IPS-NIHi11 (cell line): ENCODE data around the gene VAX1.
"Not testable (repeated sequence)": the region's sequence is repeated elsewhere in the genome, so short reads cannot be mapped to it uniquely, and the experiment has no call there.

ENCODE experiments used
- DNase-seq: peaks from one replicate; pipeline ENCODE4 v3.0.0; 2012; ENCODE audit warnings: mixed read lengths, low spot score

VAX1 gene

DNA sequence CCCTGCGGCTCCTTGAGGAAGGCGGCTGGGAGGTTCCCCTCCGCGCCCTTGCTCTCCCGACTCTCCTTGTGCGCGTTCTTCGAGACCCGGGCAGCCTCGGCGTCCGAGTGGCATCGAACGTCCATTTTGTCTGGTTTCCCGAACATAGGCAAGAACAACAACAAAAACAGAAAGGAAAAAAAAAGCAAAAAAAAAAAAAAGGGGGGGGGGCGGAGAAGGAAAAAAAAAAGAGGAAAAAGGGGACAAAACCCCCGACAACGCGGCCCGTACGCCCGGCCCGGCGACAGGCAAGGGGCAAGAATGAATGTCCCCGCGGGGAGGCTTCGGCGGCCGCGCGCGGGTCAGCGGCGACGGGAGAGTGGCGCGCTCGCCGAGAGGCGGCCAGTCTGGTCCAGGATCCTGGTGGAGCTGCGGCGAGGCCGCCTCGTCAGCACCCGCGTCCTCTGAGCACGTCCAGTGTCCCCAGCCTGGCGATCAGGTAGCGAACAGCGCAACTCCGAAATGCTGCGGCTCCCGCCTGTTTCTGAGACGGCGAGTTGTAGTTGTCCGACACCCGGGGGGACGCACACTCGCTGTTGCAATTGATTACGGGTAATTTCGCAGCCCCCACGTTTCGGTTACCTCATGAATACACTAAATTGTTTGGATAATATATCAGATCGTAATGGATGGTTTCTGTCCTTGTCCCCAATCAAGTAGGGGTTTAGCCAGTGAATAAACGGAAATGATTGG, at the start of gene VAX1:
TSS of gene VAX1 (minus strand) at position 360 of the 732 bp plus-strand sequence. CDS start at position 146, 214 bp downstream.
- peak; percentile 65 for DNase-seq

DNA sequence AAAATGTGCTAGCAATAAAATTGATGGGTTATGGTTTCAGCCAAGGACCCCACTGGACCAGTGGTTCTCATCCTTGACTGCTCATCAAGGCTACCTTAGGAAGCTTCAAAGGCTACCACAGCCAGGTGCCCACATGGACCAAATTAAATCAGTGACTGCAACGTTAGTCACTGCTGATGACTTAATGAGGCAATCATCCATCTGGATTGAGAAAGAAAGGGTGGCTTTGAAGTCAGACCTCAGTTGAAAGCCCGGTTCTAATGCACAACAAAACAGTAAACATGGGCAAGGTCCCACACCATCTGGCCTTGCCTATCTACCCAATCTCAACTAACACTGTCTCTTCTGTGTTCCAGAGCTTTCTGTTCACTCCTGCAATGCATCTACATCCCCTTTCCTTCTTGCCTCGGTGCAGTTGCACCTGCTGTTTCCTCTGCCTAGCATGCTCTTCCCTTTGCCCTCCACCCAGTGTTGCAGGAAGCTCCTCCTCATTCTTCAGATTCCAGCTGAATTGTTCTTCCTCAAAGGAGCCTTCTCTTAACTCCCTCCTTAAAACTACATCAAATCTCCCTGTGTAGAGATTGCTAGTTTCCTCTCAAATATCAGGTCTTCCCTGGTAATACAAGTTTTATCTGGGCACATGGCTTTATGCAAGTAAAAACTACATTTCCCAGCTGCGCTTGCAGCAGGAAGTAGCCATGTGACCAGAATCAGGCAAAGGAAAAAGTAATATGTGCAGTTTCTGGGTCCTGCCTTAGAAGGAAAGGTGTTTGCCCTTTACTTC, 49.0 kb upstream of the VAX1 start:
- DNase-seq, result peak; percentile 51

DNA sequence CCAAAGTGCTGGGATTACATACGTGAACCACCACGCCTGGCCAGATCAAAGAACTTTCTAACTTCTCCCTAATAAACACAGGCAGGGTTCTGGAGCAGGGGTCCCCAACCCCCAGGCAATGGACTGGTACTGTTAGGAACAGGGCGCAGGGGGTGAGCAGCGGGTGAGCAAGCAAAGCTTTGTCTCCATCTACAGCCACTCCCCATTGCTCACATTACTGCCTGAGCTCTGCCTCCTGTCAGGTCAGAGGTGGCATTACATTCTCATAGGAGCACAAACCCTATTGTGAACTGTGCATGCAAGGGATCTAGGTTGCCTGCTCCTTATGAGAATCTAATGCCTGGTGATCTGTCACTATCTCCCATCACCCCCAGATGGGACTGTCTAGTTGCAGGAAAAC, 47.7 kb upstream of the VAX1 start:
- DNase-seq, result not testable (repeated sequence)

DNA sequence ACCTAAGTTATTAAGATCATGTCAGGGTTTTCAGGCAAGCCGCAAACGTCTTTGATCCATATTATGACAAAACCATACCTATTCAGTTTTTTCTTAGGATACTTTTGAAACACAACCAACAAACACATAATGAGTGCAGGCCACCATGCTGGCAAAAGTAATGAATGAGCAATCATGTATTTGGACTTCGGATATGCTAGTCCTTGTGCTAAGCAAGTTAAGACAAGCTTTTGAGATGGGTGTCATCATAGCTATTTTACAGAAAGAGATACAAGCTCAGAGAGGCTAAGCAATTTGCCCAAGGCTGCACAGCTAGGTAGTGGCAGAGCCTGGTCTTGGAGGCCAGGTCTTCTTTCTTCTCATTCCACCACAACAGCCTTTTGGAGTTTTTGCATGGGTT, 46.8 kb upstream of the VAX1 start:
- no peak for DNase-seq

GRCh38 chr10:117184296-117184695, 46.2 kb upstream of the VAX1 start:
- no peak for DNase-seq

DNA sequence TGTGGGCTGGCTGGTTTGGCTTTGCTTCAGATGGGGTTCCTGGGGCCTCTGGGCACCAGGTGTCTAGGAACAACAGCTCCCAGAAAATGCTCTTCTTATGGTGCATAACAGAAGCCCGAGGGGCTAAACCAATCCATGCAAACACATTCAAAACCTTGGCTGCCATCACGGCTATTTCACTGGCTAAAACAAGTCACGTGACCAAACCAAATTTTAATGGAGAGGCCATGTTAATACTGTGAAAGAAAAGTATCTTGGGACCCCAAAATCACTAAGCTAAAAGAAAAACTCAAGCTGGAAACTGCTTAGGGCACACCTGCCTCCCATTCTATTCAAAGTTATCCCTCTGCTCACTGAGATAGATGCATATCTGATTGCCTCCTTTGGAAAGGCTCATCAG, 40.1 kb upstream of the VAX1 start:
- no peak for DNase-seq

DNA sequence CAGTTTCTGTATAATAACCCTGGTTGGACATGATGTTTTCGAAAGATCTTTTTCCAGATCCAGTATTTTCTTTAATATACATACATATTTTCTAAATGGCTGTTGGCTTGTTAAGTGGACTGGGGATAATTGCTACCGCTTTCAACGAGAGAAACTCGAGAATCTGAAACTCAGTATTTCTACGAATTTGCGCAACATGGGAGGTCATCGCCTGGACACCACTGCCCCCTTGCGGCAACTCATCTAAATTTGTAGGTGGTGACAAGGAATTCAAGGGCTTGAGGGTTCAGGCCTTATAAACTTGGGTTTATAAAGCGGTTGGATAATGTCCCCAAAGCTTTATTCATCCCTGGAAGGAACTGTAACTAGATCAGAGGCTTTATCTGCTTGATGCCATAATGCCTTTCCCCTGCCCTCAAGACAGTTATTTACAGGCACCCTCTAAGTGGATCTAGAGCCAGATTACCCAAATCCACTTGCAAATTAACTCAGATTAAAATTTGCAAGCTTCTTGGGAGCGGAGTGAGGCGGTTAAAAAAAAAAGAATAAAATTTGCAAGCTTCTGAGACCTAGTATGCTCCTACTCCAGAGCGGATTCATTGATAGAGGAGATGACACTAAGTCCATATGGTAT, 37.9 kb upstream of the VAX1 start:
- peak; percentile 71 for DNase-seq

DNA sequence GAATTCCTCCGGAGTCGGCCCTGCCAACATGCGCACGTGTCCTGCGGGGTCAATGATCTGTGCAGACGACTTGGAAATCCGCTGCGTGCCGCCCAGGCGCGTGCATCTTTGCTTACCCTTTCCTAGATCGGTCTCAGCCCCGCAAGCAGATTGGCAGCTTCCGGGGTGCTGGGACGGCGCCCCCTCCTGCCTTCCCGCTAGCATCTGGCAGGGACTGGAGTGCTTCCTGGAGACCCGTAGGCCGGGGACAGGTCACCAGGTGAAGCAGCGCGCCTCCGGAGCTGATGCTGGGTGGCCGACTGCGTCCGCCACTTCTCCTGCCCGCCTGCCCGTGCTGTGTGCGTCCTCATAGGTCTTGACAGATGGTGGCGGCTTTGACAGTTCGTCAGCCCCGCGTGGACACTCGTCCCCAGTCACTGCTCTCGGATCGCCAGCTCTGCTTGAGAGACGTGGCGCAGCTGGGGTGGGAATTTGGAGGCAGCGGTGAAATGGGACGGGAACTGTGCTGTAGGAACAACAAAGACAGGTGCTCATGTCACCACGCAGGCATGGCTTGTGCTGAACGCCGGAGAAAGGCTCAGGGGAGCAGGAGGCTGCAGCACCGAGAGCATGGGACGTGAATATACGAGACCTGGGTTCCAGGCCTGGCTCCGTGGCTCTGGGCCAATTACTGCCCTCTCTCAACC, 37.3 kb upstream of the VAX1 start:
- peak; percentile 38 for DNase-seq

DNA sequence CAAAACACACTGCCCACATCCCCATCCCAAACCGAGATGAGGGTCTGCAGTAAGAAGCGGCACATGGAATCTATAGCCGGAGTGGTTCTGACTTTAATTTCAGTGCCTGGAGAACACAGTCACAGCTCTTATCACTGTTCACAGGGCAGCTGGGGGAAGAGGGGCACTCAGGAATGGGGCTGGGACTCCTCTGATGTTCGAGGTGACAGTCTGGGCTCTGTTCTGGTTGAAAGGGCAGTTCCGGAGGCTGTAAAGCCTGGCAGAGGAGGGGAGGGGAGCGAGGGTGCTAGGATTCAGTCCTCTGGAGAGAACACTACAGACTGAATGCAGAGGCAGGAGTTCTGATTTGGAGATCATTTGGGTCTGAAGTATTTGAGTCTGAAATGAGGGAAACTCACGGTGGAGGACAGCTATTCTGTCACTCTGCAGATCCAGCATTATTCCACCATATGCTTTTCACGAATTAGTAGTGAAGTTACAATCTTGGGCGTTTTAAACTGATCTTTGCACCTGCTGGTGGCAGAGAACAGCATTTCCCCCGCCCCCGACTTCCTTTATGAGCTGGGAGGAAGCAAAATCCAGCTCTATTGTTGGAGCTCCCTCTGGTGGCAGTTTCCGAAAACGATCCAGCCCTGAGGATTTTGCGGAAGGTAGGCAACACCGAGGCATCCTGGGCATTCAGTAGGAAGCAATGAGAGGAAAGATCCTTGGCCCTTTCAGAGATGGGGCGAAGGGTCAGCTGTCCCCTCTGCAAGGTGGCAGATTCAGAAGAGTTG, 36.6 kb upstream of the VAX1 start:
- DNase-seq, result peak; percentile 82

GRCh38 chr10:117170244-117170643, 32.2 kb upstream of the VAX1 start:
- DNase-seq, result peak; percentile 34

DNA sequence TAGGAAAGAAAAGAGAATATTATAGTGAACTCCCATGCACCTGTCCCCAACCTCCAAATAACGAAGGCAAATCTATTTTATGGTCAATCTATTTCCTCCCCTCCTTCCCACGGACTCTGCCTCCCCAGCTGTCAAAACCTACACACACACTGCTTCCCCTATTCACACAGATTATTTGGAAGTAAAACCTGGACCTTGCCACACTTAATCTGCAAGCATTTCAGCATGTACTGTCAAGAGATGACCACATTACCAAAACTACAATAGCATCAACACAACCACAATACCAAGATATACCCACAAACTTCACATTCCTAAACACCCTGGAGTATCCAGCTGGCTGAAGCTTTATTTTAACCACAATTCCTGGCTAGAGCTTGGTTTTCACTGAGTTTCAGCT, 31.4 kb upstream of the VAX1 start:
- DNase-seq, result no peak

- DNase-seq, result peak; percentile 23
Observed at GRCh38 chr10:117168729-117169128, 30.7 kb upstream of the VAX1 start.

DNA sequence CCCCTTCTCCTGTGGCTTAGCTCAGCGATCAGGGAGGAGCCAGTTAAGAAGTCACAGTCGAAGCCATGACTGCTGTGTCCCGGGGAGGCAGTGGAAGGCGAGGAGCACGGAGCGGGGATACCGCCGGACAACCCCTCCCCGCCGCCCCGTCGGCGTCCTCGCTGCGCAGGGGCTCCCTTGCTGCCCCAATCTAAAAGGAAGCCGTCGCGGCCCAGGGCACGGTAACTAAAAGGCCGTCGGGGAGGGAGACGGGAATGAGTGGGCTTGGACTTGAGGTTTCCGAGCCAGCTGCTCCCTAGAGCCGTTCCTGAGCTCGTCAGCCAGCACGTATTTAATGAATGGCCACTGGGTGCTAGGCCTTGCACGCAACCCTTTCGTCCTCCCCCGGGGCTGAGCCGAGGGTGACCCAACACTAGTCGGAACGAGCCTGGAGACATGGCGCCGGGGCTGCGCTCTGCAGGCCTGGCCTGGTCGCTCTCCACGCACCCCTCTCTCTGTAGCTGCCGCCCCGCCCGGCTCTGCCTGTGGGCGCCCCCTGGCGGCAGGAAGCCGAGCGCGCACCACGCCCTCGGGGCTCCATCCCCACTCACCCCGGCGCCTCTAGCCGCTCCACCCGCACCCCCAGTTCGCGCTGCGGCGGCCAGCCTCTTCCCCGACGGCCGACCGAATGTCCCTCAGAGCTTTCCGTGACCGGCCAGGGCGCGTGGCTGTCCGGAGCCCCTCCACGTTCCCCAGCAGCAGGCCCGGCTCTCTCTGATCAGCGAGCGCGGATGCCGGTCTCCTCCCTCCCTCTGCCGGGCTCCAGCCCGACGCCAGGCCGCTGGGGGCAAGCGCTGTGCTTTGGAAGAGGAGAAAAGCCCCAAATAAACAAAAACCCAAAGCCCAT, 30.0 kb upstream of the VAX1 start:
- peak; percentile 92 for DNase-seq

- DNase-seq, result no peak
Observed at GRCh38 chr10:117167346-117167788, 29.3 kb upstream of the VAX1 start.

DNA sequence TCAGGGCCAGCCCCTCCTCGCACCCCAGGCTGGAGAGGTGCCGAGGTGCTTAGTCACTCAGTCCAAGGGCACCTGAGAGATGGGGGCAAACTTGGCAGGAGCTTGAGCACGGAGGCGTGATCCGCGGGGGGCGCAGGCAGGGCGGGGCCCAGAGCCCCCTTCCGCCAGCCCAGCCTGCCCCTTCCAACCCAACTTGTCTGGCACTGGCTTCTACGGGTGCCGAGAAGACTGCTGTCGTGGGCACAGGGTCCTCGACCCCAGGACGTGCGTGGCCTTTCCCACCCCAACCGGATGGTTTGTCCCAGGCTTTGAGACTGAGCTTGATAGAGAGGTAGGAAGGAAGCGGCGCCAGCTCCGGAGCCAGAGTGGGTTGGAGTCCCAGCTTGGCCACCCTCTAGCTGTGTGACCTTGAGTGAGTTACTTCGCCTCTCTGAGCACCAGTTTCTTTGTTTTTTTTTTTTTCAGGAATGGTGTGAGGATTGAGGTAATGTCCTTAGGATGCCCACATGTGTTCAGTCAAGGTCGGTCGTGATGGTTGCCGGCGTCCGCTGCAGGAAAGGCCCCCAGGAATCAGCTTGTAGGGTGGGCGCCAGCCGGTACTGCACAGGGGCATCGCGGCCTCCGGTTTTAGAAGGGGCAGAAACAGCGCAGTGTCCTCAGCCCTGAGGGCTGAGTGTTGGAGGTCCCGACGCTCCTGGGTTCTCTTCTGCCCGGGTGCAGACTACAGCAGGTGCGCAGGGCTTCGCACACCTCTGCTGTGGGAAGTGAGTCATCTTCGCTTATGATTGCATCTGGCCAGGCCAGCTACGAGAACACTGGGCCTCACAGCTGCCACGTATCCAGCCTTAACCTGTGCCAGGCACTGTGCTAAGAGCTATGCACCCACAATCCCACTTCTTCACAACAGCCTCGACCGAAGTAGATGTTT, 28.6 kb upstream of the VAX1 start:
- DNase-seq, result no peak

GRCh38 chr10:117165538-117166417, 27.7 kb upstream of the VAX1 start:
- peak; percentile 87 for DNase-seq

DNA sequence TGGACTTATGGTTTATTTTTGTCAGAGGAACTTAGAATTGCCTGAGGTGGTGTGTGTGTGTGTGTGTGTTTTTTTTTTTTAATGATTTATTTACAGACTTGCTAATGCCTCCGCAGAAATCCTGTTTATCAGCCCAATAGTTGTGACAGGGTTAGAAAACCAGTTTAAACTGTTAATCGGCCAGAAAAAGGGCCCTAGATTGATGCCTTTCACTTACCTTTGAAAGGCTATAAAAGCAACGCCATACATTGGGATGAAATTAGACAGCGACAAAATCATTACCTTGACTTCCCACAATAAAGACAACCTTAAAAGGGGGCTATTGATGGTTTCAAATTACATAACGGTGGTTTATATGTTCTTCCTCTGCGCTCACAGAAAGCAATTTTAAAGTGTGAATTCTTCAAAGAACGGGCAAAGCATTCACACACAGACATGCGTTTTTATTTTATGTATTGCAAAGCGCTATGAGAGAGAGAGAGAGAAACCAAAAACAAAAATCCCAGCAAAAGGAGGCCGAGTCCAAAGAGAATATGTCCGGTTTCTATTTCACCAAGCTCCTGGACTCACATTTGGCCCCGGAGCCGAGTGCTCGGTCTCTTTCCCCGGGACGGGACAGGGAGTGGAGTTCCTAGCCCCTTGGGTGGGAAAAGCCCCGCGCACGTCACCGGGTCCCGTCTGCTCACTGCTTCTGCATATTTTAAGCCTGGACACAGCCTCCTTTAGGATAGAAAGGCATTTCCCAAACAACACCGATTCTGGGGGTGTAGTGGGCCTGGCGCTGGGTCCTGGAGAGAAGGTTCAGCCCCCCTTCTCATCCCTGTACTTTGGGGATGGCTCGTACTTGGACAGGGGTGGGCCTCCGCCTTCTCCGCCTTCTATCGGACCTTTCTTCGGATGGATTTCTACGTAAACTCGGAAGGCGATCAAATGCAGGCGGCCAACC, 26.8 kb upstream of the VAX1 start:
- no peak for DNase-seq
